LNCaP clone FGC (cell line): Measurements from ENCODE around the gene PLXNB2.

Source experiments
- DNase-seq: peaks from one replicate; pipeline ENCODE4 v3.0.0-alpha.2; 2011; ENCODE audit warnings: low read depth
- H3K4me3 ChIP-seq: 2 replicates; pipeline ENCODE4 v1.5.1; 2011; ENCODE audit warnings: mild to moderate bottlenecking, low read depth, low read length, control low read depth
- TF ChIP-seq, protein P1 (sequence below): IDR thresholded peaks from 2 replicates; pipeline ENCODE4 v1.5.1; 2012; ENCODE audit warnings: mild to moderate bottlenecking; ENCODE audit not compliant: control insufficient read depth, insufficient read depth; ENCODE audit errors: extremely low read depth

PLXNB2 gene

DNA sequence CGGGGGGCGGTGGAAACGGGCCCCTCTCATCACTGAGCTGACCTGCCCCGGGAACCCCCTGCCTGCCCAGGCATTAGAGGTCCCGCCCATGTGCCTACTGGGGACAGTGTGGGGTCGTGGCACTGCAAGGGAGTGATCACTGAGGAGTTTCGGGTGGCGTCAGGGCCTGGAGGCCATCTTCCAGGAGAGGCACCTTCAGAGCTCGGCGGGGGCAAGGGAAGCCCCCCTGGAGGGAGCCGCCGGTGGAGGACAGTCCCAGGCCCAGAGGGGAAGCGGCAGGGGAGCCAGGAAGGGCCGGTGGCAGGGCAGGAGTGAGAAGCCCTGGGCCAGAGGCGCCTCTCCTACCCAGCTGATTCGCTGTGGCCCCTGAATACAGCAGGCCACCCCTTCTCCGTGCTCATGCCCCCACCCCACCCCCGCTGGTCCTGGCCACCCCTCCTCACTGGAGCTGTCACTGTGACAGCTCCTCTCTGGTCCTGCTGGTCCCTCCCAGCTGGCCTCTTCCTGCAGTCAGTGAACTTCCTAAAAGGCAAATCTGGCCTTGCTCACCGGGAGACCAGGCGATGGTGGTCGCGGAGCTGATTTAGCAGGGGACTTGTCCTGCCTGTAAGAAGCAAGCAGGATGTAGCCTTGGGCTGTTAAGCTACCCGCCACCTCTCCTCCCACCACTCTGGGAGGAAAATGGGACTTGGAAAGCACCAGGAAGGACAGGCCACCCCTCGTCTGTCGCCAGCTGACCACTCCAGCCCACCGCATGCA lies 35.2 kb downstream of the PLXNB2 start:
- no peak for DNase-seq
- H3K4me3 ChIP-seq: no peak overlapping the region

DNA sequence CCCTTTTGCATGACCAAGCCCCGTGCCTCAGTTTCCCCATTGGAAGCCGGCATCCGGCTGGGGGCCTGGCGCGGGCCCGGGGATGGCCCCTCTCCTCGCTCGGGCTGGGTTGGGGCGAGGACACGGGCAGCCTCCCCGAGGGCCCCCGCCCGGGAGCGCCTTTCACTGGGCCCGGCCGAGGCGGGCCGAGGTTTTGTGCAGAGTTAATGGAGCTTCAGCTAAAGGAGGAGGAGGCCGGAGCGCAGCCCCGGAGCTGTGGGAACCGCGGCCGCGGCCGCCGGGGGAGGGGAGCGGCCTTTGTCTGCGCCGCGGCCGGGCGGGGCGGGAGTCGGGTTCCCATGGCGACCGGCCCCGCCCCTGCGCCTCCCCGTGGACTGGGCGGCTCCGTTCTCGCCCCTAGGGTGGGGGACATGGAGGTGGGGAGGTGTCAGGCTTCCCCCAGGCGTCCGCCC lies 35.9 kb downstream of the PLXNB2 start:
- no peak for DNase-seq
- peak overlapping the region; percentile 38 for H3K4me3 ChIP-seq
- TF ChIP-seq, protein P1, sequence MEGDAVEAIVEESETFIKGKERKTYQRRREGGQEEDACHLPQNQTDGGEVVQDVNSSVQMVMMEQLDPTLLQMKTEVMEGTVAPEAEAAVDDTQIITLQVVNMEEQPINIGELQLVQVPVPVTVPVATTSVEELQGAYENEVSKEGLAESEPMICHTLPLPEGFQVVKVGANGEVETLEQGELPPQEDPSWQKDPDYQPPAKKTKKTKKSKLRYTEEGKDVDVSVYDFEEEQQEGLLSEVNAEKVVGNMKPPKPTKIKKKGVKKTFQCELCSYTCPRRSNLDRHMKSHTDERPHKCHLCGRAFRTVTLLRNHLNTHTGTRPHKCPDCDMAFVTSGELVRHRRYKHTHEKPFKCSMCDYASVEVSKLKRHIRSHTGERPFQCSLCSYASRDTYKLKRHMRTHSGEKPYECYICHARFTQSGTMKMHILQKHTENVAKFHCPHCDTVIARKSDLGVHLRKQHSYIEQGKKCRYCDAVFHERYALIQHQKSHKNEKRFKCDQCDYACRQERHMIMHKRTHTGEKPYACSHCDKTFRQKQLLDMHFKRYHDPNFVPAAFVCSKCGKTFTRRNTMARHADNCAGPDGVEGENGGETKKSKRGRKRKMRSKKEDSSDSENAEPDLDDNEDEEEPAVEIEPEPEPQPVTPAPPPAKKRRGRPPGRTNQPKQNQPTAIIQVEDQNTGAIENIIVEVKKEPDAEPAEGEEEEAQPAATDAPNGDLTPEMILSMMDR: no peak

More for the DNA sequence above, 35.2 kb downstream of the PLXNB2 start:
- TF ChIP-seq, protein P1: no peak

DNA sequence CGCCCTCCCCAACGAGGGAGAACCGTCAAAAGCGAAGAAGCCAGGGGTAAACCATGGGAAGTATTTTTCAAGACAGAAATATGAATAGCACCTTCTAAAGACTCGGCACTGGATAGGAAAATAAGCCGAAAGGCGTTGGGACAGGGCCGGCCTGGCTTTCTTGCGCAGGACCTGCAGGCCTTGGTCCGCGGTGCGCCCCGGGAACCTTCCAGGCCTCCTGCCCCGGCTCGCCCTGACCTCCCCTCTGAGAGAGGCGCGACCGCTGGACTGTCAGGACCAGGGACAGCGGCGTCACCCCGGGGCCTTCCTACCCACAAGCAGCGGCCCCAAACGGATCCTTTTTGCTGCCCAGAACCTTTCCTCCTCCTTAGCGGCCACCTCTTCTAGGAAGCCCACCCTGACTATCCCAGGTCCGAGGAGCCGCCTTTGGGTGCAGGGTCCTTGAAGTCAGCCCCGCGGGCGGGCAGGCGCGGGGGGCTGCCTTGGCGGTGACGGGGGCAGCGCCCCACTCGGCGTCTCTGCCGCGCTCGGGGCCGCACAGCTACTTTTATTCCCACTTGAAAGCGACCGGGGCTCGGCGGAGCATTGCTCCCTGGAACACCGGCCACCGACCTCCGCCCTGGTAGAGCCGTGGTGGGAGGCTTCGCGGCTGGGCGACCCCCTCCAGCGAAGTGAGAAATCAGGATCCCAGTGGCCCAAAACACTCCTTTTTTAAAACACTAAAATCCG lies 36.6 kb downstream of the PLXNB2 start:
- DNase-seq: no peak
- H3K4me3 ChIP-seq: peak overlapping the region; percentile 50
- TF ChIP-seq, protein P1: no peak

DNA sequence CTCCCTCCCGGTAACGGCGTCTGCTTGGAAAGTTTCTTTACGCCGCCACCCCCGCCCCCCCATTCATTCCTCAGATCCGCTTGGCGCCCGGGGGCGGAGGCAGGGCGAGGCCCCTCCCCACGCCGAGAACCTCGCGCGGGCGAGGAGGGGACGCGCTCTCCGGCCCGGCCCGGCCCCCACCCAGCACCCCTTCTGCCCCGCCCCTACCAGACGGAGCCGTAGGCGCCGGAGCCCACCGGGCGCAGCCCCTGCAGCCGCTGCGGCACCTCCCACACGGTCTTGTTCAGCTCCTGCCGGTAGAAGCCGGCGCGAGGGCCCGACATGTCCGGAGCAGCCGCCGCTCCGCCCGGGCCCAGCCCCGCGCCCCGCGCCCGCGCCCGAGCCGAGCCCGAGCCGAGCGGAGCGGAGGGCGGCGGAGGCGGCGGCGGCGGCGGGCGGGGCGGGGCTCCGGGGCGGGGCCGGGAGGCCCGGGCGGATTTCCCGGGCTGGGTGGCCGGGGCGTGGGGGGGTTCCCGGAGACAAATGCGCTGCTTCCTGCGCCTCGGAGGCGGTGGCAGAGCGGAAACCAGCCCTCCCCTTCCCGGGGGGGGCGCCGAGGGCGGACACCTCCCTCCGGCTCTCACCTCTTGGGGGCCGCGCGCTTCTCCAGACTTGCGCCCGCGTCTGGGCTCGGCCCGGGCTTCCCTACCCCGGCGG lies 37.3 kb downstream of the PLXNB2 start, which contains the start of gene MAPK11:
Gene MAPK11, minus strand, starts transcription at position 411 of the 696 bp plus-strand sequence. Its CDS starts 88 bp downstream, at position 323.
- TF ChIP-seq, protein P1: no peak
- no peak for DNase-seq
- H3K4me3 ChIP-seq: peak within 1 kb of the TSS; percentile 50

DNA sequence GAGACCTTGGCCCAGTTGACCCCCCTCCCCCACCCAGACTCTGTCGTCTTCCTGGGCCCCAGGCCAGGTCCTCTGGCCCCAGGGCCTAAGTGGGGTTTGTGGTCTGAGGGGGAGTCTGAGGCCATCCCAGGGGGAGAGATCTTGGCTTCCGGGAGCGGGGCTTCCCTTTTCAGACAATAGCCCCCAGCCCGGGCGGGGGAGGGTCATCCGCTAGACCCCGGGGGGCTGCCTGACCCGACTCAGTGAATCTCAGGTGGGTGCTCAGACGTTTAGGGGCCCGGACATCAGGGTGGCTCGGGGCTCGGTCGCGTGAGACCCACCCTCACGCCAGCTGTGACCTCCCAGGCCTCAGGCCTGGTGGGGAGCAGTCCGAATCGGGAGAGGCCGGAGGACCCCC lies 37.9 kb downstream of the PLXNB2 start:
- DNase-seq: no peak
- H3K4me3 ChIP-seq: peak overlapping the region; percentile 43
- TF ChIP-seq, protein P1: no peak

DNA sequence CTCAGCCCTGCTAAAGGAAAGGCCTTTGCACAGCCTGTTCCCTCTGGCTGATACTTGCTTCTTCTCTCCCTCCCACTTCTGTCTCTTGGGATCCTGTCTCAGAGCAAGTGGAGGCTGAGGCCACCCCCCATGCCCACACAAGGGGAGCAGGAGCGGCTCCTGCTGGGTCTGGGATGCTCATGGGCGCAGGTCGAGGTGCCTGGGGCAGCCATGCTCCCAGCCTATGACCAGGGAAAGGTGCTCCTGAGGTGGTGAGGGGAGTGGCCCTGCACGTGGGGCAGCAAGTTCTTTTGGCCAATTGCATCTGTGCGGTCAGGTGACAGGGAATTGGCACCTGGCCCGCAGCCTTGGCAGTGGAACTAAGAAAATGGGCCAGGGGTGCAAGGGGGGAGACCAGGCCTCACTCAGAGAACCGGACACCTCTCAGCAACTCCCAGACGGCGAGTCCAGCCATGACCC lies 38.8 kb downstream of the PLXNB2 start:
- peak overlapping the region; percentile 61 for H3K4me3 ChIP-seq
- TF ChIP-seq, protein P1: no peak
- no peak for DNase-seq
